ENCODE measurements around the gene SPIRE1.
"Not testable (repeated sequence)": the region's sequence is repeated elsewhere in the genome, so short reads cannot be mapped to it uniquely, and the experiment has no call there.

The SPIRE1 gene

GRCh38 chr18:12597760-12598159 is 60.1 kb downstream of the SPIRE1 start:
- no peak for DNase-seq

DNA sequence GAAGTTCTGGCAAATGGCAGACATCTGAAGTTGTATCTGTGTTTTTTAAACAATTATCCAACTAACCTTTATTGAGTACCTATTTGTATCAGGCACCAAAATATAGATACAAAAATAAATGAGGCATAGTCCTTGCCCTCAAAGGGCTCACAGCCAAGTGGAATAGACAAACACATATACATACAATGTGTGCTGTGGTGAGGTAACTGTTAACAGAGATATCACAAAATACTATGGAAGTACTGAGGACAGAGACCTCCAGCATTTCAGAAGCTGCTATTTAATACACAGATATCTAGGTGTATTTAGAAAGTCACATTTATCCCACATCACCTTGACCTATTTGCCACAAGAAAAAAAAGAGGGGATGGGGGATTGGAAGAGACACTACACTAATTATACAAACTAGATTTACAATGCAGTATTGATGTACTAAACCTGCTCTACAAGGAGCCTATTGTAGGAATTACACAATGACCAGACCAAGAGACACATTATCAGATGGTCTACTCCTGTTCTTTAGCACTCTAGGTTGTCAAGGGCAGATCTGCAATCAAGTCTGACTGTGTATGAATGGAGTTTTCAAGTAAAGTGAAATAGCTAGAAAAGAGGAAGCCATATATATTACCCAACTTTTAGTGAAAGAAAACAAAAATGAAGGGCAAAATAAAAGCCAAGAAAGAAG is 62.2 kb downstream of the SPIRE1 start:
- peak in 1 of 2 donors; percentile 45 for DNase-seq

- no peak for DNase-seq
These were observed 64.0 kb downstream of the SPIRE1 start for GRCh38 chr18:12593866-12594265.

- DNase-seq = no peak
These were observed 65.2 kb downstream of the SPIRE1 start for GRCh38 chr18:12592597-12593127.

- no peak for DNase-seq
These were observed 68.5 kb downstream of the SPIRE1 start for GRCh38 chr18:12589448-12589847.

DNA sequence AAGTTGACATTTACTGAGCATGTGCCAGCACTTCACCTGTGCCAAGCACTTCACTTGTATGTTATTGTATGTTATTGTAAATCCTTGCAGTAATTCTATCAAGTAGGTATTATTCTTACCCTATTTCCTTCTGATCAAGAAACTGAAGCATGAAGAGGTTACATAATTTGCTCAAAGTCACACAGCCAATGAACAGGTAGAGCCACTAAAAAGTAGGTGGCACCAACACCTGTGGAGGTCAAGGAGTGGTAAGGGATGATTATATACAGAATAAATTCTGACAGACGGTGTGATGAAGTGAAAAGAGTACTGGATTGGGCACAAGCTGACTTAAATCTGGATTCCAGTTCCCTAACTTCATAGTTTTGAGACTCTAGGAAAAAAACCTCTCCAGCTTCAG is 71.0 kb downstream of the SPIRE1 start:
- no peak for DNase-seq

- no peak for DNase-seq
These were observed 72.7 kb downstream of the SPIRE1 start for GRCh38 chr18:12585218-12585617.

DNA sequence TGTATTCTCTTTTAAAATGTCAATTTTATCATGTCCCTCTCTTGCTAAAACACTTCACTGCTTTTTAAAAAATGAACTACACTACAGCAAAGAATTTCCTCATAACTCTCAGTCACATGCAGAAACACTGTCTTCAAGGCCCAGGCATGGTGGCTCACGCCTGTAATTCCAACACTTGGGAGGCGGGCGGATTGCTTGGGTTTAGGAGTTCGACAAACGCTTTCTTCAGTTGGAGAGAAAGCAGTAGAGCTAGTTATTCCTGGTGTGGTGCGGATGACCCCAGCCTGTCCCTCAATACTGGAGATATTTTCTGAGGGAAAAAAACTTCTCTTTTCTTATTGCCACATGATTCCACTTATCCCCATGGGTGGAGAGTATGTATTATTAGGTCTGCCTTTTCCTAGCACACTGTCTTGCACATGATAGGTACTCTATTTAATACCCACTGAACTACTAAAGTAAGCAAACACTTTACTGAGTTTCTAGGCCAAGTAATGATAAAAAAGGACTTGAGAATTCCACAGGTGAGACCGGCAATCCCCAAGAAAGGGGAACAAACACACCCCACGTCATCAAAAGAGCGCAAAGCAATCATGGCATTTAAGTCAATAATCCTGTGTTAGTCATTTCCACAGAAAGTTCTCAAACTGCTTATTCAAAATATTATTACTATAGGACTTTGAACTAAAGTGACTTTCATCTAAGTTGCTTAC is 77.1 kb downstream of the SPIRE1 start:
- DNase-seq = no peak

DNA sequence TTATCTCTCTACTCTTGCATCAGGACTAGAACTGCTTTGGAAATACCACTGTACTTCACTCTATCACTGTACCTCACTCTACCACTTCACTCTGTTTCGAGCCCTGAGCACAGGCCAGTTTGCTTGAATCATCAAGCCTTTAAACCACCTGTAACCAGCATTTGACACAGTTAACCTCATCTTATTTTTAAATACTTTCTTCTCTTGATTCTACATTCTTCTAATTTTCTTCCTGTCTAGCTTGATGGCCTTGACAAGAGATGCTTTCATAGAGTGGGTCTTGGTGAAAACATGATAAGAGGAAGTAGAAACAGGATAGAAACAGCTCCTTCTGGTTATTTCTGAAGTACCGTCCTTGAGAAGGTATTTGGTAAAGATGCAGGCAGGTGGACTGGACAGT is 78.1 kb downstream of the SPIRE1 start:
- no peak for DNase-seq

- no peak for DNase-seq
These were observed 80.1 kb downstream of the SPIRE1 start for GRCh38 chr18:12577848-12578247.

- DNase-seq = no peak
These were observed 83.3 kb downstream of the SPIRE1 start for GRCh38 chr18:12574494-12575185.

DNA sequence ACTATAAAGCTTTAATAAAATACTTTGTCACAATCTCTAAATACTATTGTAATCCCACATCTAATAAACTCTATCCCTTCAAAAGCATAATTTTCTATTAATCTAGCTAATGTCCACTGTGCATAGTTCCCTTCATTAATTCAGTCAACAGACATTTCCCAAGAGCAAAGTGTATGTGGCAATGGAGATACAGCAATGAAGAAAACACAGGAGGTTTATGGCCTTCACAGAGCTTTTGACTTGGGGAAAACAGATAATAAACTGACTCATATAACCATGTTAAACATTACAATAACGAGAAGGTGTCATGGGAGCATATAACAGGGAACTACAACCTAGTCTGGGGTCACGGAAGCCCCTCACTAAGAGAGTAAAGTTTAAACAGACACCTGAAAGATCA is 86.3 kb downstream of the SPIRE1 start:
- DNase-seq = no peak

DNA sequence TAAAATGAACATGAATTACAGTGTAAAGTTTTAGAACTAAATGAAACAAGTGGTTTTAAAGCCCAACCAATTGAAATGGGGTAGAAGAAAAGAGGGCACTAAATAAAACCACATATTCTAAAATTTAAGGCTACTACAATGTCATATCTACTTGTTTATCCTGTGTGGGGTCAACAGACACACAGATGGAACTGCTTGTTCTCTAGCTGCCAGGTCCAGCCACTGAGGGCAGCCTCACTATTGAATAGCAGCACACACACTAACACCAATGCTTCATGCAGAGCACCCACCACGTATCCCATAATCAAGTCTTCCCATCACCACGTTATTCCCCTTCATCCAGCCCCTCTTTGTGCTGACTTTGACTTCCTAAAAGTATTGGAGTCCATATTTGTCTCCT is 88.1 kb downstream of the SPIRE1 start:
- no peak for DNase-seq

- no peak for DNase-seq
These were observed 90.1 kb downstream of the SPIRE1 start for GRCh38 chr18:12567849-12568248.

GRCh38 chr18:12564861-12565260 is 93.0 kb downstream of the SPIRE1 start:
- no peak for DNase-seq

DNA sequence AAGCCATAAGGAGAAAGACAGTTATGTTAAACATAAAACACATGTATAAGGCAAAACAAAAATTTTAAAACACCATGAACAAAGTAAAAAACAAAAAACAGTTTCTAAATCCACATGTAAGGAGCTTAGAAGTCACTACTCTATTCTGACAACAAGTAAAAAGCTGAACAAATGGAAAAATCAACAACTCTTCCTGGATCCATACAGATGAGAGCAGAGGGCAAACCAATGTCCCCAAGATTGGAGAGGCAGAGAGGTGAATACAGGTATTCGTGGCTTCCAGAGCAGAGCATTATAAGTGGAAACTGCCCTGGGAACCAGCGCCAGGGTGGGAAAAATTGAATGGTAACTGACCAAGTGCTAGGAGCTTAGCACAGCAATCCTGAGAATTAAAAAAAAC is 93.5 kb downstream of the SPIRE1 start:
- no peak for DNase-seq

GRCh38 chr18:12560600-12560999 is 97.3 kb downstream of the SPIRE1 start:
- not testable (repeated sequence) for DNase-seq

- DNase-seq = no peak
These were observed 98.6 kb downstream of the SPIRE1 start for GRCh38 chr18:12559319-12559718.

GRCh38 chr18:12556946-12557806 is 100.7 kb downstream of the SPIRE1 start:
- DNase-seq = no peak

DNA sequence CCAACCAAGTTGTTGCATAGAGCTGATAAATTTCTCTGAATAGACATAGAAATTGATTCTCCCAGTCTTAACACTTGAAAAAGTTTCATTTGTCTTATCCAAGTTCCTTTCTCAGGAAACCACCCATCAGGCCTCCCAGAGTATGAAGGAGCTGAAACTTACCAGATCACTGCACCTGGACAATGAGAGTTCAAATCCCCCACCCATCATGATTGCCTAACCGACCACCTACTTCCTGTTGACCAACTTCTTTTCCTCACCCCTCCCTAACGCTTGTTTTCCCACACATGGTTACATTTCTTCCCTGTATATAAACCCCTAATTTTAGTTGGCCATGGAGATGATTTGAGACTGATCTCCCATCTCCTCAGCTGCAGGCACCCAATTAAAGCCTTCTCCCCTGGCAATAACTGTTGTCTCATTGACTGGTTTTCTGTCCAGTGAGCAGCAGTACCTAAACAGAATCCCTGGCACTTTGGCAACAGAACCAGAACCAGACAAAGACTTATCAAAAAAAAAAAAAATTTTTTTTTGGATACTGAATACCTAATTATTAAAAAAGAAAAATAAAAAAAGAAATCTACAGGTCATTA is 103.0 kb downstream of the SPIRE1 start:
- no peak for DNase-seq

DNA sequence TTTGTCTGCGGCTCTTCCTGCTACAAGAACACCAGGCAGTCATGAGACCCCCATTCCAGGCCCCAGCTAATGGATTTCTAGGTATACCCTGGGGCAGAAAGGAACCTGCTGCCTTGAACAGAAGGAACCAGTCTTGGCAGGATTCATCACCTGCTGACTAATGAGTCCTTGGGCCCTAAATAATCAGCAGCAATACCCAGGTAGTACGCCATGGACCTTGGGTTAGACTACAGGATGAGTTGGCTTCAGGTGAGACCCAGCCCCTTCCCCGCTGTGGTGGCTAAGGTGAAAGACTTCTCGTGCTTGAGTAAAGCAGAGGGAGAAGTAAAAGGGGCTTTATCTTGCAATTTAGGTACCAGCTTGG is 105.0 kb downstream of the SPIRE1 start:
- no peak for DNase-seq

All from bone marrow (tissue), 2 donors.